Neural cell (in vitro differentiated cells): Measurements from ENCODE around the gene SLC43A1. TPM values are rescaled to one million over a fixed set of nuclear protein-coding genes. Genes with fewer than 3 reads are reported as not detected.

Experiments
- H2AFZ ChIP-seq: fragments of 200-600, 300-800 bp; sonication (generic), shearing (Covaris generic); 2 replicates; pipeline ENCODE4 v1.6.0; 2014; ENCODE audit warnings: low read depth, mild to moderate bottlenecking, antibody characterized with exemption, low read length, moderate library complexity
- H3F3A ChIP-seq: fragments of 200-600 bp; shearing (Covaris generic); 2 replicates; pipeline ENCODE4 v1.6.1; 2016; ENCODE audit warnings: mild to moderate bottlenecking, moderate library complexity, mixed read lengths, antibody characterized with exemption, low read length; ENCODE audit not compliant: insufficient read depth, poor library complexity, severe bottlenecking
- H3K27ac ChIP-seq: fragments of 200-600, 300-800 bp; sonication (generic), shearing (Covaris generic); 2 replicates; pipeline ENCODE4 v1.5.1; 2014; ENCODE audit warnings: mild to moderate bottlenecking, low read length, moderate library complexity
- H3K27me3 ChIP-seq: fragments of 300-800, 200-600 bp; sonication (generic), shearing (Covaris generic); 2 replicates; pipeline ENCODE4 v1.6.0; 2014; ENCODE audit warnings: mild to moderate bottlenecking, low read depth, low read length, moderate library complexity; ENCODE audit not compliant: insufficient read depth
- H3K36me3 ChIP-seq: fragments of 300-800, 200-600 bp; sonication (generic), shearing (Covaris generic); 2 replicates; pipeline ENCODE4 v1.5.1; 2014; ENCODE audit warnings: mild to moderate bottlenecking, antibody characterized with exemption, low read length, moderate library complexity; ENCODE audit not compliant: insufficient read depth
- H3K4me2 ChIP-seq: fragments of 300-800, 200-600 bp; sonication (generic), shearing (Covaris generic); 2 replicates; pipeline ENCODE4 v1.6.0; 2014; ENCODE audit warnings: mild to moderate bottlenecking, low read length
- H3K4me3 ChIP-seq: fragments of 300-800, 200-600 bp; sonication (generic), shearing (Covaris generic); 2 replicates; pipeline ENCODE4 v1.5.1; 2014; ENCODE audit warnings: mild to moderate bottlenecking, low read length, moderate library complexity
- H3K79me2 ChIP-seq: fragments of 200-600 bp; shearing (Covaris generic); replicated peaks from 2 replicates; pipeline ENCODE4 v1.6.0; 2014; ENCODE audit warnings: mild to moderate bottlenecking, low read length, moderate library complexity; ENCODE audit not compliant: insufficient read depth
- H3K9ac ChIP-seq: fragments of 300-800, 200-600 bp; sonication (generic), shearing (Covaris generic); 2 replicates; pipeline ENCODE4 v1.6.1; 2016; ENCODE audit warnings: mild to moderate bottlenecking, low read length, mixed read lengths
- H3K9me2 ChIP-seq: fragments of 200-600 bp; shearing (Covaris generic); 2 replicates; pipeline ENCODE4 v1.6.1; 2016; ENCODE audit warnings: mild to moderate bottlenecking, low read length, mixed read lengths; ENCODE audit not compliant: insufficient read depth
- H3K9me3 ChIP-seq: fragments of 200-600, 300-800 bp; sonication (generic), shearing (Covaris generic); 2 replicates; pipeline ENCODE4 v1.6.1; 2016; ENCODE audit warnings: mild to moderate bottlenecking, mixed run types, low read length, moderate library complexity, mixed read lengths
- H4K20me1 ChIP-seq: fragments of 200-600 bp; shearing (Covaris generic); 2 replicates; pipeline ENCODE4 v1.6.1; 2016; ENCODE audit warnings: mild to moderate bottlenecking, mixed run types; ENCODE audit not compliant: insufficient read depth
- EP300 ChIP-seq: fragments of 450-650 bp; conservative IDR thresholded peaks from 2 replicates; pipeline ENCODE4 v1.6.1; 2014; ENCODE audit warnings: antibody characterized with exemption, mild to moderate bottlenecking, moderate library complexity; ENCODE audit not compliant: poor library complexity, severe bottlenecking
- EZH2 ChIP-seq: fragments of 200-600, 300-800 bp; shearing (Covaris generic), sonication (generic); IDR thresholded peaks from 2 replicates; pipeline ENCODE4 v1.6.1; 2014; ENCODE audit warnings: antibody characterized with exemption, low read length, borderline replicate concordance, mild to moderate bottlenecking; ENCODE audit not compliant: insufficient read depth, poor library complexity, severe bottlenecking
- MXI1 ChIP-seq: fragments of 450-650 bp; conservative IDR thresholded peaks from 2 replicates; pipeline ENCODE4 v1.6.1; 2014; ENCODE audit warnings: antibody characterized with exemption, mild to moderate bottlenecking; ENCODE audit not compliant: poor library complexity, severe bottlenecking
- POLR2AphosphoS5 ChIP-seq: IDR thresholded peaks from 2 replicates; pipeline ENCODE4 v1.6.1; 2012
- RAD21 ChIP-seq: fragments of 450-650 bp; conservative IDR thresholded peaks from 2 replicates; pipeline ENCODE4 v1.6.1; 2014; ENCODE audit warnings: antibody characterized with exemption, mild to moderate bottlenecking, moderate library complexity
- SMC3 ChIP-seq: fragments of 450-650 bp; conservative IDR thresholded peaks from 2 replicates; pipeline ENCODE4 v1.6.1; 2014; ENCODE audit warnings: antibody characterized with exemption, mild to moderate bottlenecking, moderate library complexity; ENCODE audit not compliant: poor library complexity
- TAF1 ChIP-seq: IDR thresholded peaks from 2 replicates; pipeline ENCODE4 v1.6.1; 2012; ENCODE audit warnings: low read depth
- polyA plus RNA-seq: library from polyadenylated mRNA; depleted of rRNA; stranded (reverse); fragments of >200 nt; gene quantifications from 2 replicates; pipeline ENCODE4 v1.2.3, GENCODE V29; 2014
- TF ChIP-seq, protein P1 (sequence below): IDR thresholded peaks from 2 replicates; pipeline ENCODE4 v1.6.1; 2012; ENCODE audit warnings: borderline replicate concordance
- TF ChIP-seq, protein P2 (sequence below): fragments of 450-650 bp; IDR thresholded peaks from 2 replicates; pipeline ENCODE4 v1.5.1; 2014; ENCODE audit warnings: antibody characterized with exemption, mild to moderate bottlenecking, moderate library complexity; ENCODE audit not compliant: poor library complexity, severe bottlenecking

SLC43A1 gene
- polyA plus RNA-seq, 1 donor from 2014 or later = 3.3 TPM

DNA sequence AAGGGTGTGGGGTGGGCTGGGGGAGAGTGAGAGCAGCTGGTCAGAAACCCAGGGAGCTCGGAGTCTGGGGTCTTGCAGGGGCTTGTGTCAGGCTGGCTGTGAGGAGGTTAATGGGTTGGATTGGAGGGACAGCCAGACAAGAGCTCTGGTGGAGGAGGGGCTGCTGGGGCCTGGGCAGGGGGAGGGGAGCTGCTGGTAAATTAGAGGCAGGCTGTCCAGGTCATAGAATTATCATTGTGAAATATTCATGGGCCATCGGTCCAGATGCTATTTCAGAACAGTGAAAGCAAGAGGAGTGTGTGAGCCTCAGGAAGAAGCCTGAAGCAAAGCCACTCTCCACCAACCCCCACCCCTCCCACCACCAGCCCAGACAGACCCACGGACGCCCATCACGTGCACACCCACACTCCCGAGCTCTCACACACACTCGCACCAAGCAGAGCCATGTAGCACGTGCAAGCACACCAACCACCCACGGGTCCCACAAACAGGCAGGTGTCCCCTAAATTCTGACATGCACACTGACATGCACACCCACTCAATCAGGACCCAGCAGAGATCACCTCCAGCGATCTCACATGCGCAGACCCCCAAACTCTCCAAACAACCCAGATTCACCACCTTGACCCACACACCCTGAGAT, 36.4 kb downstream of the SLC43A1 start:
- Histone ChIP-seq H2AFZ (no peak overlapping the region), H3K9me3 (no peaks in the 10 kb centered on the region), H3K4me2 (no peak overlapping the region), H3K9me2 (no peaks in the 10 kb centered on the region), H3K27me3 (peaks cover 43% of the 10 kb centered on the region), H3F3A (no peaks in the 10 kb centered on the region), H3K4me3 (no peak overlapping the region), H3K79me2 (no peaks in the 10 kb centered on the region), H4K20me1 (no peaks in the 10 kb centered on the region), H3K9ac (no peak overlapping the region), H3K27ac (no peak overlapping the region), H3K36me3 (no peaks in the 10 kb centered on the region)
- TF ChIP-seq RAD21 = no peak
- TF ChIP-seq POLR2AphosphoS5 = no peak
- no peak for TF ChIP-seq SMC3
- no peak for TF ChIP-seq EZH2
- no peak for TF ChIP-seq TAF1
- TF ChIP-seq MXI1 = no peak
- TF ChIP-seq, protein P1, sequence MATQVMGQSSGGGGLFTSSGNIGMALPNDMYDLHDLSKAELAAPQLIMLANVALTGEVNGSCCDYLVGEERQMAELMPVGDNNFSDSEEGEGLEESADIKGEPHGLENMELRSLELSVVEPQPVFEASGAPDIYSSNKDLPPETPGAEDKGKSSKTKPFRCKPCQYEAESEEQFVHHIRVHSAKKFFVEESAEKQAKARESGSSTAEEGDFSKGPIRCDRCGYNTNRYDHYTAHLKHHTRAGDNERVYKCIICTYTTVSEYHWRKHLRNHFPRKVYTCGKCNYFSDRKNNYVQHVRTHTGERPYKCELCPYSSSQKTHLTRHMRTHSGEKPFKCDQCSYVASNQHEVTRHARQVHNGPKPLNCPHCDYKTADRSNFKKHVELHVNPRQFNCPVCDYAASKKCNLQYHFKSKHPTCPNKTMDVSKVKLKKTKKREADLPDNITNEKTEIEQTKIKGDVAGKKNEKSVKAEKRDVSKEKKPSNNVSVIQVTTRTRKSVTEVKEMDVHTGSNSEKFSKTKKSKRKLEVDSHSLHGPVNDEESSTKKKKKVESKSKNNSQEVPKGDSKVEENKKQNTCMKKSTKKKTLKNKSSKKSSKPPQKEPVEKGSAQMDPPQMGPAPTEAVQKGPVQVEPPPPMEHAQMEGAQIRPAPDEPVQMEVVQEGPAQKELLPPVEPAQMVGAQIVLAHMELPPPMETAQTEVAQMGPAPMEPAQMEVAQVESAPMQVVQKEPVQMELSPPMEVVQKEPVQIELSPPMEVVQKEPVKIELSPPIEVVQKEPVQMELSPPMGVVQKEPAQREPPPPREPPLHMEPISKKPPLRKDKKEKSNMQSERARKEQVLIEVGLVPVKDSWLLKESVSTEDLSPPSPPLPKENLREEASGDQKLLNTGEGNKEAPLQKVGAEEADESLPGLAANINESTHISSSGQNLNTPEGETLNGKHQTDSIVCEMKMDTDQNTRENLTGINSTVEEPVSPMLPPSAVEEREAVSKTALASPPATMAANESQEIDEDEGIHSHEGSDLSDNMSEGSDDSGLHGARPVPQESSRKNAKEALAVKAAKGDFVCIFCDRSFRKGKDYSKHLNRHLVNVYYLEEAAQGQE = no peak
- TF ChIP-seq, protein P2, sequence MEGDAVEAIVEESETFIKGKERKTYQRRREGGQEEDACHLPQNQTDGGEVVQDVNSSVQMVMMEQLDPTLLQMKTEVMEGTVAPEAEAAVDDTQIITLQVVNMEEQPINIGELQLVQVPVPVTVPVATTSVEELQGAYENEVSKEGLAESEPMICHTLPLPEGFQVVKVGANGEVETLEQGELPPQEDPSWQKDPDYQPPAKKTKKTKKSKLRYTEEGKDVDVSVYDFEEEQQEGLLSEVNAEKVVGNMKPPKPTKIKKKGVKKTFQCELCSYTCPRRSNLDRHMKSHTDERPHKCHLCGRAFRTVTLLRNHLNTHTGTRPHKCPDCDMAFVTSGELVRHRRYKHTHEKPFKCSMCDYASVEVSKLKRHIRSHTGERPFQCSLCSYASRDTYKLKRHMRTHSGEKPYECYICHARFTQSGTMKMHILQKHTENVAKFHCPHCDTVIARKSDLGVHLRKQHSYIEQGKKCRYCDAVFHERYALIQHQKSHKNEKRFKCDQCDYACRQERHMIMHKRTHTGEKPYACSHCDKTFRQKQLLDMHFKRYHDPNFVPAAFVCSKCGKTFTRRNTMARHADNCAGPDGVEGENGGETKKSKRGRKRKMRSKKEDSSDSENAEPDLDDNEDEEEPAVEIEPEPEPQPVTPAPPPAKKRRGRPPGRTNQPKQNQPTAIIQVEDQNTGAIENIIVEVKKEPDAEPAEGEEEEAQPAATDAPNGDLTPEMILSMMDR = no peak
- TF ChIP-seq EP300 = no peak

DNA sequence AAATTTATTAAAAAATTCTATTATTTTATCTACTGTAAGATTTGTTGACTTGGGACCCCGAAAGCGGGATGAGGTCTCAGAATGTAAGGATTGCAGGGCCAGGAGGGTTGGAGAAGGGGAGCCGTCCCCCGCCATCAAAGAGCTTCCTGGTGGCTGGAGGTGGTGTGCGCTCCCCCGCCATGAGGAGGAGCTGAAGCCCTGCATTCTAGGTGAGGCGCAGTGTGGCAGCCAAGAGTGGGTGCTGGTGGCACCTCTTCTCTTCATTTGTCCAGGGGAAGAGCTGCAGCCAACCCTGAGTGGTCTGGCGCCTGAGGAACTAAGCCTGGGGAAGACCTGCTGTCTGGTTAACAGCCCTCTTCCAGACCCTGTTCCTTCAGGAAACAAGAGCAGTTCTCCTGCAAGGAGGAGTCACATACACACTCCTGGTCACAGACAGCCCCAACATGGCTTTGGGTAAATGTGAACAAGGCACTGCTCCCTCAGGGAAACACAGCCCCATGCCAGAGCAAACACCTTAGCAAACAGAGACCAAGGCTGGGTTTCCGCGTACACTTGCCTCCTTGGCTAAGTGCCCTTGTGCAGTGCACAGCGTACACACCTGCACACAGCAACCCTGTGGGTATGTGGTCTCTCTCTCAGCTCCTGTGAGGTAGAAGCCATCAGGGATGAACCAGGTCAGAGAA, 37.9 kb downstream of the SLC43A1 start:
- Histone ChIP-seq H3F3A (no peaks in the 10 kb centered on the region), H3K9me3 (no peaks in the 10 kb centered on the region), H3K36me3 (no peaks in the 10 kb centered on the region), H3K4me2 (no peak overlapping the region), H3K27ac (no peak overlapping the region), H4K20me1 (no peaks in the 10 kb centered on the region), H3K79me2 (no peaks in the 10 kb centered on the region), H3K9me2 (no peaks in the 10 kb centered on the region), H3K9ac (no peak overlapping the region), H3K4me3 (no peak overlapping the region), H3K27me3 (peaks cover 30% of the 10 kb centered on the region), H2AFZ (no peak overlapping the region)
- no peak for TF ChIP-seq RAD21
- TF ChIP-seq, protein P1 = no peak
- no peak for TF ChIP-seq SMC3
